Measurements from ENCODE around the gene PFKFB4.

DNA sequence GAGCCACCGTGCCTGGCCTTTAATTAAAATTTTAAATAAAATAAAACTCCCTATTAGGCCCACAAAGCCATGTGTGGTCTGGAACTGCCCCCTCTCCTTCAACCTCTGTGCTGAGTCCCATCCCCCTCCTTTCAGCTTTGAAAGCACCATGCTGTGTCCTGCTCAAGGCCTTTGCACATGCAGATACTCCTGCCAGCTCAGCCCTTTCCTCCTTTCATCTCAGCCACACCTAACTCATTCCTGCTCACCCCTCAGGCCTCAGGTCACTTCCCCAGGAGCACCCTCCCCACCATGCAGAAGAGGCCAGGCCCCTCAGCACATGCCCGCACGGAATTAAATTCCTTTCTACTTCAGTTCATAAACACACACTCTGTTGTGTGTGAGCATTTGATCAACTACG, 82.0 kb downstream of the PFKFB4 start:
- no peak for TF ChIP-seq POLR2A (IDR thresholded peaks at IDR 0.05; ENCODE audit: low read length)
- no peak for TF ChIP-seq GATA1 (IDR thresholded peaks at IDR 0.05; ENCODE audit: low read depth, low read length)
